Type B pancreatic cell (in vitro differentiated cells): Measurements from ENCODE around the gene NUTM2D. TPM values are rescaled to one million over a fixed set of nuclear protein-coding genes. Genes with fewer than 3 reads are reported as not detected.
A peak's percentile ranks its signal among the peaks of the same experiment; 100 is the strongest.
"Not testable (repeated sequence)": the region's sequence is repeated elsewhere in the genome, so short reads cannot be mapped to it uniquely, and the experiment has no call there.

Source experiments
- DNase-seq: peaks from one replicate; pipeline ENCODE4 v3.0.0; 2021; ENCODE audit warnings: mixed read lengths; ENCODE audit not compliant: unreplicated experiment; ENCODE audit errors: extremely low spot score
- H3K27ac Mint-ChIP-seq: 2 replicates; pipeline ENCODE4 v1.8.0; 2021; ENCODE audit warnings: mild to moderate bottlenecking, mixed read lengths
- H3K27me3 Mint-ChIP-seq: 2 replicates; pipeline ENCODE4 v1.8.0; 2021; ENCODE audit warnings: mixed read lengths
- H3K36me3 Mint-ChIP-seq: 2 replicates; pipeline ENCODE4 v1.8.0; 2021; ENCODE audit warnings: mixed read lengths
- H3K4me1 Mint-ChIP-seq: one replicate; pipeline ENCODE4 v1.8.0; 2021; ENCODE audit warnings: mixed read lengths; ENCODE audit not compliant: unreplicated experiment
- H3K4me3 Mint-ChIP-seq: 2 replicates; pipeline ENCODE4 v1.8.0; 2021; ENCODE audit warnings: mild to moderate bottlenecking, mixed read lengths
- H3K9me3 Mint-ChIP-seq: 2 replicates; pipeline ENCODE4 v1.8.0; 2021; ENCODE audit warnings: mixed read lengths
- long read RNA-seq: library from polyadenylated mRNA; unstranded; transcript quantifications from one replicate; pipeline ENCODE4 v2.0.0, GENCODE V29; 2020
- total RNA-seq: library from RNA; stranded (reverse); gene quantifications from 2 replicates; pipeline ENCODE4 v1.2.1, GENCODE V29; 2021; ENCODE audit warnings: low replicate concordance

NUTM2D gene, protein sequence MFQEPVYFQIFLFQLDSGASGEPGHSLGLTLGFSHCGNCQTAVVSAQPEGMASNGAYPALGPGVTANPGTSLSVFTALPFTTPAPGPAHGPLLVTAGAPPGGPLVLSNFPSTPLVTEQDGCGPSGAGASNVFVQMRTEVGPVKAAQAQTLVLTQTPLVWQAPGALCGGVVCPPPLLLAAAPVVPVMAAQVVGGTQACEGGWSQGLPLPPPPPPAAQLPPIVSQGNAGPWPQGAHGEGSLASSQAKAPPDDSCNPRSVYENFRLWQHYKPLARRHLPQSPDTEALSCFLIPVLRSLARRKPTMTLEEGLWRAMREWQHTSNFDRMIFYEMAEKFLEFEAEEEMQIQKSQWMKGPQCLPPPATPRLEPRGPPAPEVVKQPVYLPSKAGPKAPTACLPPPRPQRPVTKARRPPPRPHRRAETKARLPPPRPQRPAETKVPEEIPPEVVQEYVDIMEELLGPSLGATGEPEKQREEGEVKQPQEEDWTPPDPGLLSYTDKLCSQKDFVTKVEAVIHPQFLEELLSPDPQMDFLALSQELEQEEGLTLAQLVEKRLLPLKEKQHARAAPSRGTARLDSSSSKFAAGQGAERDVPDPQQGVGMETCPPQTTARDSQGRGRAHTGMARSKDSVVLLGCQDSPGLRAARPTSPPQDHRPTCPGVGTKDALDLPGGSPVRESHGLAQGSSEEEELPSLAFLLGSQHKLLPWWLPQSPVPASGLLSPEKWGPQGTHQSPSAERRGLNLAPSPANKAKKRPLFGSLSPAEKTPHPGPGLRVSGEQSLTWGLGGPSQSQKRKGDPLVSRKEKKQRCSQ
- 7.3 and 9.9 TPM in 2 replicates for total RNA-seq
- long read RNA-seq = 0 reads

DNA sequence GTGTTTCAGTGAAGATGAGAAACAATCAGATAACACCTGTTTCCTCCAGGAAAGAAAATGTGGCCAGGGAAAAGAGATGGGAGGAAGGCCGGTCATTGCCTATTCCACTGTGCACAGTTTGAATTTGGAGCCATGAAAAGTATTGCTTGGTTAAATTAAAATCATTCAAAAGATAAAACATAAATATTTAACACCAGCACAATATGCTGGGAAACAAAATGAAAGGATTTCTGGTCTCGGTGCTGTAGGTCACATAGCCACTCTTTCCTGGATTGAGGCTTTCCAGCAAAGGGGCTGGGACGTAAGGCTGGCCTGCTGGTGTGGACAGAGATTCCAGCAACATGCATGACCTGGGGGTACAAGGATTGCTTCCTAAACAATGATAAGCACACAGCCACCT, at the start of gene NUTM2D:
TSS of gene NUTM2D (plus strand) at position 301 of the 400 bp plus-strand sequence. CDS start 522 bp downstream, outside the sequence.
- not testable (repeated sequence) for H3K9me3 Mint-ChIP-seq, H3K27ac Mint-ChIP-seq, H3K27me3 Mint-ChIP-seq, H3K36me3 Mint-ChIP-seq, H3K4me3 Mint-ChIP-seq, H3K4me1 Mint-ChIP-seq, DNase-seq

DNA sequence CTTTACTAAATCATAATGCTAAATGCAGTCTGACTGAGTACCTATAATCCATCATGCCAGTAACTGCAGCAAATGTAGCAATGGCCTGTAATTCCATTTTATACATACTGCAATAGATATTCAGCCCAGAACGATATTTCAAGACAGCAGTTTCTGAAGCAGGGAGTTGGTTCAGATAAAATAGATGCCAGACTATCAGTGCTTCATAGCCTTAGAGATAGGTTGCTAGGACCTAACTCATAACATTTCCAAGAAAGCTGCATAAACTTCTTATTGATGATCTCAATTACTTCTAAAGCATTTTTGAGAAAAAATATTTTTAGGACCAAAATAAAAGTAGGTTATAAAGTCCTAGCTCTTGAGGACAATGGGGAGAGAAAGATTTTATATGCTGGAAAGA, 48.8 kb upstream of the NUTM2D start:
- not testable (repeated sequence) for H3K4me3 Mint-ChIP-seq, DNase-seq, H3K27ac Mint-ChIP-seq, H3K9me3 Mint-ChIP-seq, H3K36me3 Mint-ChIP-seq, H3K4me1 Mint-ChIP-seq, H3K27me3 Mint-ChIP-seq

- H3K36me3 Mint-ChIP-seq = not testable (repeated sequence)
Observed at GRCh38 chr10:87309657-87310056, 47.9 kb upstream of the NUTM2D start.

DNA sequence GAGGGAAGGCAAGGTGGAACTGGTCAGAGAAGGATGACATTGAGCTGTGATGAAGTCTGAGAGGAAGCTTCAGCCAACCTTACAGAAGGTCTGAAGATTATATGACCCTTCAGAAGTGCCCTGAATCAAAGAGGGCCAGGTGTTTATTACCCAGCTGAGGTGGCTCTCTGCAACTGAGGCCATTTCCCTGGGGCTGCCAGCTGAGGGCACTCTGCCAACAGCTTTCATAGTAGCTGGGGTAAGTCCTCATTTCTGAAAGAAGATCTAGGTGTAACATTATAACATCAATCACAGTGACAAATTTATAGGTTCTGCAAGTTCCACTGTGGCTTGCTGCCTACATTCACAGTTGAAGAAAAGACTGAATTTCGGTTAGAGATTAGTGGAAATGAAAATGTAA, 46.0 kb upstream of the NUTM2D start:
- H3K4me3 Mint-ChIP-seq, H3K9me3 Mint-ChIP-seq, H3K36me3 Mint-ChIP-seq, H3K27ac Mint-ChIP-seq, DNase-seq, H3K4me1 Mint-ChIP-seq, H3K27me3 Mint-ChIP-seq: not testable (repeated sequence)

More at GRCh38 chr10:87309657-87310056, 47.9 kb upstream of the NUTM2D start:
- not testable (repeated sequence) for H3K4me1 Mint-ChIP-seq, H3K27ac Mint-ChIP-seq, DNase-seq, H3K4me3 Mint-ChIP-seq, H3K27me3 Mint-ChIP-seq, H3K9me3 Mint-ChIP-seq

DNA sequence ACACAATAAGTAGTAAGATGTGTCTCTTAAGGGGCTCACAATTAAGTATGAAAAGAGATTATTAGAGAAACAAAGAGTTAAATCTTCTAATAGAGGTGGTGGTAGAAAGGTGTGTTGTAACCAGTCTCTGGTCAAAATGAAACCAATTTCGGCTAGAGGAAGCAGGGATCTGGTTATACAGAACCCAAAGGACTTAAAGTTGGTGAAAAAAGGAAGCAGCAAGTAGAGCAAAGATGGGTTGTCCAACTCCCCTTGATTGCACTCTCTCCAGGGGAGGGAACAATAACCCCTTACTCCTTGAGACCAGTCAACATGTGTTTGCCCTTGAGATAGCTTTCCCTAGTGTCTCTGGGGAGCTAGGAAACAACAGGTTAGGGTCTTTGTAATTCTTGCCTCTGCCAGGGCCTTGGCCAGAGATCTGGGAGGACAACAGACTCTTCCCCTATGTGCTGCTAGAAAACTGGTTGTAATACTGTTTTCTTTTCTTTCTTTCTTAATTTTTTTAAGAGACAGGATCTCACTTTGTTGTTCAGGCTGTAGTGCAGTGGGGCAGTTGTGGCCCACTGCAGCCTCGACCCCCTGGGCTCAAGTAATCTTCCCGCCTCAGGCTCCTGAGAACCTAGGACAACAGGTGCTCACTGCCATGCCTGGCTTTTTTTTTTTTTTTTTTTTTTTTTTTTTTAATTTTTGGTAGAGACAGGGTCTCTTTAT, 43.7 kb upstream of the NUTM2D start:
- not testable (repeated sequence) for DNase-seq, H3K27me3 Mint-ChIP-seq, H3K4me3 Mint-ChIP-seq, H3K9me3 Mint-ChIP-seq, H3K36me3 Mint-ChIP-seq, H3K27ac Mint-ChIP-seq, H3K4me1 Mint-ChIP-seq

DNA sequence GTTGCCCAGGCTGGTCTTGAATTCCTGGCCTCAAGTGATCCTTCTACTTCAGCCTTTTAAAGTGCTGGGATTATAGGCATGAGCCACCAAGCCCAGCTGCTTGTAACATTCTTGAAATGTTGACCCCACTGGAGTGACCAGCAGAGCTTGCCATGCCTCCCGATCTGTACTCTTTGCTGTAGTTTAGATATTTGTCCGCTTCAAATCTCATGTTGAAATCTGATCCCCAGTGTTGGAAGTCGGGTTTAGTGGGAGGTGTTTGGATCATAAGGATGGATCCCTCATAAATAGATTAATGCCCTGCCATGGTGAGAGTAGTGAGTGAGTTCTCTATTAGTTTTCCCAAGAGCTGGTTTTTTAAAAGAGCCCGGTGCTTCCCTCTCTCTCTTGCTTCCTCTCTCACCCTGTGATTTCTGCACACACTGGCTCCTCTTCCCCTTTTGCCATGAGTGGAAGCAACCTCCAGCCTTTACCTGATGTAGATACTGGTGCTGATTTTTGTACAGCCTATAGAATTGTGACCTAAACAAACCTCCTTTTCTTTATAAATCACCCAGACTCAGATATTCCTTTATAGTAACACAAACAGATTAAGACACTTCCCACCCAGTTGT, 43.1 kb upstream of the NUTM2D start:
- not testable (repeated sequence) for H3K4me3 Mint-ChIP-seq, H3K9me3 Mint-ChIP-seq, H3K27ac Mint-ChIP-seq, H3K36me3 Mint-ChIP-seq, DNase-seq, H3K4me1 Mint-ChIP-seq, H3K27me3 Mint-ChIP-seq

GRCh38 chr10:87321505-87321904, 36.0 kb upstream of the NUTM2D start:
- not testable (repeated sequence) for H3K27me3 Mint-ChIP-seq, DNase-seq, H3K36me3 Mint-ChIP-seq, H3K27ac Mint-ChIP-seq, H3K9me3 Mint-ChIP-seq, H3K4me3 Mint-ChIP-seq, H3K4me1 Mint-ChIP-seq

GRCh38 chr10:87324559-87324958, 33.0 kb upstream of the NUTM2D start:
- H3K4me3 Mint-ChIP-seq, H3K27ac Mint-ChIP-seq, DNase-seq, H3K4me1 Mint-ChIP-seq, H3K27me3 Mint-ChIP-seq, H3K9me3 Mint-ChIP-seq, H3K36me3 Mint-ChIP-seq: not testable (repeated sequence)

- H3K9me3 Mint-ChIP-seq, DNase-seq, H3K36me3 Mint-ChIP-seq, H3K27ac Mint-ChIP-seq, H3K27me3 Mint-ChIP-seq, H3K4me3 Mint-ChIP-seq, H3K4me1 Mint-ChIP-seq: not testable (repeated sequence)
Observed at GRCh38 chr10:87327958-87328357, 29.6 kb upstream of the NUTM2D start.

DNA sequence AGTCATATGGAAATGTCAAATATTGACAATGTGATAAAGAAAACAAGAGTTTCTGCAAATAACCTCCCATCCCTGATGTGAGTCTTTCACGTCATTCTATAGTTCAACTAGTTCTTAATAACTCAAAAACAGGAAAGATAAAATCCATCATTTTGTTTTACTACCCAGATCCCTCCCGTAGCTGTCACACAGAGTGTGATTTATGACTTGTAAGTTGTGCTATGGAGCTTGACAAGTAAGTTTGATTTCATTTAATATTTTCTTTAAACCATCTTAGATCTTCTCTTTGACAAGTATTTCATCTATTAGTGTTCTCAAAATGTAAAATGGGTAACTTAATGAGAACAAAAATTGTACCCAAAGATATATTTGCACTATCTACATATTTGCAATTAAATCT, 28.4 kb upstream of the NUTM2D start:
- H3K36me3 Mint-ChIP-seq = not testable (repeated sequence)

GRCh38 chr10:87332687-87333086, 24.9 kb upstream of the NUTM2D start:
- H3K27ac Mint-ChIP-seq, H3K36me3 Mint-ChIP-seq, H3K27me3 Mint-ChIP-seq, H3K4me3 Mint-ChIP-seq, H3K4me1 Mint-ChIP-seq, DNase-seq, H3K9me3 Mint-ChIP-seq: not testable (repeated sequence)

More for the DNA sequence above, 28.4 kb upstream of the NUTM2D start:
- H3K4me1 Mint-ChIP-seq, H3K9me3 Mint-ChIP-seq, H3K4me3 Mint-ChIP-seq, H3K27me3 Mint-ChIP-seq, H3K27ac Mint-ChIP-seq, DNase-seq: not testable (repeated sequence)

GRCh38 chr10:87340411-87340810, 17.1 kb upstream of the NUTM2D start:
- not testable (repeated sequence) for H3K36me3 Mint-ChIP-seq, H3K9me3 Mint-ChIP-seq, DNase-seq, H3K27ac Mint-ChIP-seq, H3K27me3 Mint-ChIP-seq
- peaks cover 12% of the 10 kb centered on the region for H3K4me1 Mint-ChIP-seq
- peak overlapping the region; percentile 71 for H3K4me3 Mint-ChIP-seq

GRCh38 chr10:87341546-87342142, 15.9 kb upstream of the NUTM2D start:
- H3K4me1 Mint-ChIP-seq = peaks cover 12% of the 10 kb centered on the region
- H3K4me3 Mint-ChIP-seq = peak overlapping the region; percentile 93
- H3K27me3 Mint-ChIP-seq, H3K36me3 Mint-ChIP-seq, H3K9me3 Mint-ChIP-seq, DNase-seq: not testable (repeated sequence)
- peak overlapping the region; percentile 74 for H3K27ac Mint-ChIP-seq
